ENCODE measurements around the gene CNNM1.

GRCh38 chr10:99331207-99331803 is 2.1 kb downstream of the CNNM1 start:
- no peak for TF ChIP-seq POLR2AphosphoS5 (IDR thresholded peaks at IDR 0.05; ENCODE audit: low read depth, low read length)
- TF ChIP-seq POLR2A (IDR thresholded peaks at IDR 0.05; ENCODE audit: low read depth, low read length), result no peak
- no peak for TF ChIP-seq SPI1 (IDR thresholded peaks at IDR 0.05; ENCODE audit: low read depth, low read length)
- no peak for TF ChIP-seq TAF1 (IDR thresholded peaks at IDR 0.05; ENCODE audit: low read depth, low read length)
- TF ChIP-seq POU2F2 (IDR thresholded peaks at IDR 0.05; ENCODE audit: low read depth, low read length), result no peak
